Camera-type eye (tissue), 1 donor: ENCODE data around the gene ALDH4A1. TPM values are rescaled to one million over a fixed set of nuclear protein-coding genes. Genes with fewer than 3 reads are reported as not detected.

Experiments used
- total RNA-seq: library from RNA; depleted of rRNA; stranded (reverse); fragments of >200 nt; gene quantifications from one replicate; pipeline ENCODE4 v1.2.3, GENCODE V29; 2014

ALDH4A1 gene
- total RNA-seq, result 12.0 TPM

GRCh38 chr1:18902523-18903290 is at the start of gene ALDH4A1:
ALDH4A1 (minus strand) TSS chr1:18902555; CDS start chr1:18902523, 32 bp downstream.

GRCh38 chr1:18859560-18859959 is 42.8 kb downstream of the ALDH4A1 start, which contains the start of gene TAS1R2:
TAS1R2 (minus strand) TSS chr1:18859660; CDS start chr1:18859660, 0 bp downstream.

Other genes with a start within 250 kb of the ALDH4A1 start
- gene TAS1R2, start 42.9 kb downstream of the ALDH4A1 start, total RNA-seq, result not detected
- gene IFFO2, start 54.1 kb upstream of the ALDH4A1 start, total RNA-seq, result 13.5 TPM